ENCODE measurements around the gene DNAJC18.

DNAJC18 gene

GRCh38 chr5:139451878-139452660, 12.7 kb upstream of the DNAJC18 start:
- TF ChIP-seq GATA3 (IDR thresholded peaks at IDR 0.05; ENCODE audit: low read depth, low read length) (no peak), GATA2 (IDR thresholded peaks at IDR 0.05; ENCODE audit: low read depth, low read length) (no peak)

GRCh38 chr5:139451176-139451575, 11.9 kb upstream of the DNAJC18 start:
- TF ChIP-seq GATA2 (IDR thresholded peaks at IDR 0.05; ENCODE audit: low read depth, low read length) (no peak), GATA3 (IDR thresholded peaks at IDR 0.05; ENCODE audit: low read depth, low read length) (no peak)

- TF ChIP-seq GATA2 (IDR thresholded peaks at IDR 0.05; ENCODE audit: low read depth, low read length) (no peak), GATA3 (IDR thresholded peaks at IDR 0.05; ENCODE audit: low read depth, low read length) (no peak)
Measured at GRCh38 chr5:139446956-139447779, 7.8 kb upstream of the DNAJC18 start.

GRCh38 chr5:139445325-139446170, 6.2 kb upstream of the DNAJC18 start:
- no peak for TF ChIP-seq GATA2 (IDR thresholded peaks at IDR 0.05; ENCODE audit: low read depth, low read length)
- no peak for TF ChIP-seq GATA3 (IDR thresholded peaks at IDR 0.05; ENCODE audit: low read depth, low read length)

GRCh38 chr5:139443831-139444453, 4.6 kb upstream of the DNAJC18 start:
- TF ChIP-seq GATA2 (IDR thresholded peaks at IDR 0.05; ENCODE audit: low read depth, low read length) = no peak
- TF ChIP-seq GATA3 (IDR thresholded peaks at IDR 0.05; ENCODE audit: low read depth, low read length) = no peak

GRCh38 chr5:139438707-139439012, 665 bp downstream of the DNAJC18 start:
- TF ChIP-seq GATA2 (IDR thresholded peaks at IDR 0.05; ENCODE audit: low read depth, low read length) (no peak), GATA3 (IDR thresholded peaks at IDR 0.05; ENCODE audit: low read depth, low read length) (no peak)

GRCh38 chr5:139435676-139436075, 3.6 kb downstream of the DNAJC18 start:
- TF ChIP-seq GATA3 (IDR thresholded peaks at IDR 0.05; ENCODE audit: low read depth, low read length) = no peak
- no peak for TF ChIP-seq GATA2 (IDR thresholded peaks at IDR 0.05; ENCODE audit: low read depth, low read length)

- no peak for TF ChIP-seq GATA3 (IDR thresholded peaks at IDR 0.05; ENCODE audit: low read depth, low read length)
- TF ChIP-seq GATA2 (IDR thresholded peaks at IDR 0.05; ENCODE audit: low read depth, low read length) = no peak
Measured at GRCh38 chr5:139431706-139432105, 7.6 kb downstream of the DNAJC18 start.

- TF ChIP-seq GATA2 (IDR thresholded peaks at IDR 0.05; ENCODE audit: low read depth, low read length) (no peak), GATA3 (IDR thresholded peaks at IDR 0.05; ENCODE audit: low read depth, low read length) (no peak)
Measured at GRCh38 chr5:139430015-139430414, 9.3 kb downstream of the DNAJC18 start.

GRCh38 chr5:139426203-139426885, 13.0 kb downstream of the DNAJC18 start:
- TF ChIP-seq GATA2 (IDR thresholded peaks at IDR 0.05; ENCODE audit: low read depth, low read length) = no peak
- no peak for TF ChIP-seq GATA3 (IDR thresholded peaks at IDR 0.05; ENCODE audit: low read depth, low read length)

- TF ChIP-seq GATA2 (IDR thresholded peaks at IDR 0.05; ENCODE audit: low read depth, low read length) (no peak), GATA3 (IDR thresholded peaks at IDR 0.05; ENCODE audit: low read depth, low read length) (no peak)
Measured at GRCh38 chr5:139425497-139425896, 13.8 kb downstream of the DNAJC18 start.

GRCh38 chr5:139422307-139422893, 16.9 kb downstream of the DNAJC18 start:
- no peak for TF ChIP-seq GATA3 (IDR thresholded peaks at IDR 0.05; ENCODE audit: low read depth, low read length)
- TF ChIP-seq GATA2 (IDR thresholded peaks at IDR 0.05; ENCODE audit: low read depth, low read length) = no peak
